OCI-LY3 (cell line): ENCODE measurements around the gene CACNA2D2.

ENCODE experiments used
- CTCF ChIP-seq: fragments of 200-600, 300-600 bp; sonication (generic); IDR thresholded peaks from 2 replicates; pipeline ENCODE4 v1.5.1; 2014; ENCODE audit warnings: antibody characterized with exemption, low read length, low read depth
- EZH2phosphoT487 ChIP-seq: fragments of 200-600 bp; shearing (Covaris generic); IDR thresholded peaks from 2 replicates; pipeline ENCODE4 v1.6.1; 2018; ENCODE audit warnings: antibody characterized with exemption, mixed run types, low read depth

- TF ChIP-seq CTCF (no peak), EZH2phosphoT487 (no peak)
These were observed 85.8 kb downstream of the CACNA2D2 start for GRCh38 chr3:50417637-50418033.
